ENCODE results near the gene TNNT3.

TNNT3 gene

DNA sequence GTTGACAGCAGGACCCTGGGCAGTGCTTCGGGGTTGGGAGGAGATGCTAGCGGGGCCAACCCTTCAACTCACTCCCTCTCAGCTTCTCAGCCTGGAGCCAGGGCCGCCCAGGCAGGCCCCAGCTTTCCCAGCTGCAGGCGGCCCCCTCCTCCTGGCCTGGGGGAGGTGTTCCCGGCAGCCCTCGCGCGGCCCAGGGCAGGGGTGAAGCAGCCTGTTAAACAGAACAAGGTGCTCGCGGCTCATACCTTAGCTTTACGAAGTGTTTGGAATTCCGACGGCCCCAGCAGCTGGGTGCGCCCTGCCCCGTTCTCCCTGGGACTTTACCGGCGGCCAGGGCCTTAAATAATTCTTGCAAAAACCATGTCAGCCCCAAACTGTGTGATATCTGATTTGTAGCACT, 44.8 kb downstream of the TNNT3 start:
- no peak for DNase-seq

- DNase-seq, result no peak
These were observed 45.5 kb downstream of the TNNT3 start for GRCh38 chr11:1964955-1965354.

- DNase-seq, result no peak
These were observed 47.0 kb downstream of the TNNT3 start for GRCh38 chr11:1966531-1966930.

- DNase-seq, result no peak
These were observed 48.2 kb downstream of the TNNT3 start for GRCh38 chr11:1967641-1968225.

- DNase-seq, result no peak
These were observed 49.0 kb downstream of the TNNT3 start for GRCh38 chr11:1968454-1969002.

- no peak for DNase-seq
These were observed 49.5 kb downstream of the TNNT3 start for GRCh38 chr11:1969035-1969434.

- no peak for DNase-seq
These were observed 50.3 kb downstream of the TNNT3 start for GRCh38 chr11:1969776-1970175.

GRCh38 chr11:1970956-1971355, 51.5 kb downstream of the TNNT3 start:
- no peak for DNase-seq

DNA sequence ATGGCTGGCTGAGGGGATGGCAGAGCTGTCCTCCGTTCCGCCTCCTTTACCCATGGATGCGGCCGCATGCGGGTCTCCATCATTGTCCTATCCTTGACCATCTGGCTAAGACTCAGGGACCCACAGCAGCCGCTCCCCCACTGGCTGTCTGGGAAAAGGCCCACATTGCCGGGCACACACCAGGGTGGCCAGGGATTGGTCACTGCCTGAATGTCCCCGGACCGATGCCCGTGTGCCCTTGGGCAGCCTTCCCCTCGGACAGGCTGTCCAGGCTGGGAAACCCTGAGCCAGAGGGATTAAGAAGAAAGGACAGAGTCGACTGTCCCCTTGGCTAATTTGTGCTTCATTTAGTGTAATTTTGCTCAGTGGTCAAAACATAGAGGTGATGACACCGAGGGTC, 55.7 kb downstream of the TNNT3 start:
- DNase-seq, result no peak

DNA sequence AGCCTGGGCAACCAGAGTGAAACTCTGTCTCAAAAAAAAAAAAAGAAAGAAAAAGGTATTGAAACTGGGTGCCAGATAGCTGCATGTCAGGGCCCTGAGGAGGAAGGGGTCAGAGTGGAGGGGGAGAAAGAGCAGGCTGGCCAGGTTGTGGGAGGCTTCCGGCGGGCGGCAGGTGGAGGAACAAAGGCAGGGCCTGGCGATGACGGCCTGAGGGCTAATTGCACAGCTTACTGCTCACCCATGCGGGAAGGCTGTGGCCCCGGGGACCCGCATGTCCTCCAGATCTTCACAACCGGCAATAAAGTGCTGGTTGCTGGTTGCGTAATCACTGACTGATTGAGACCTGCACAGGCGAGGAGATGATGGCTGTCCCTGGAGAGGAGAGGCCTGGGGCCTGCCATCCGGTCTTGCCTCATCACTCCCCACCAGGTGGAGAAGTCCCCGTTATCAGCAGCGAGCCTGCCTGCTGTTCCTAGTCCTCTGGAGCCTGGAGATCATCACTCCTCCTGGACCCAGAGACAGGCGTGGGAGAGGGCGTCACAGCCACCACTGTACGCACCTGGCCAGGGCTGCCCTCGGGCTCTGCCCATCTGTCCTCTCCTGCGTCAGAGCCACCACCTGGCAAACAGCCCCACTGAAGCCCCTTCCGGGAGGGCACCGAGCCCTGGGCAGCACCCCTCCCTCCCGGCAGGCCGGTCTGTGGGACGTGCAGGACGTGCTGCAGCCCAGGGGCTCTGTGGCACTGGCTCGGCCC, 59.4 kb downstream of the TNNT3 start:
- DNase-seq, result no peak

DNA sequence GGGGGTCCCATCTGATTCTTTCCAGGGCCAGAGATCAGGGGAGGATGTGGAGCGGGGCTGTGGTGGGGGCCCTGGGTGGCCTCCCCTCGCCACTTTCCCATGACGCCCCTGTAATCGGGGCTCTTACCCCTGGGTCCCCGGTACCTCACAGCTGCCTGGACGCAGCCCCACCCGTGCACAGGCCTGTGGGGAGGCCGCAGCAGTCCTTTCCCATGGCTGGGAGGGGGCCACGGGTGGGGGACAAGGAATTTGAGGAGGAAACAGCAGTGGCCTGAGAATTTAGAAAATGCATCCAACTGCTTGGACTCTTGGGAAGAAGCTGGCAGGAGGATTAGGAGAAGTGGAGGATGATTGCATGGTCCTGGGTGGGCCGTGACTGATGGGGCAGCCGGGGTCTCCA, 60.1 kb downstream of the TNNT3 start:
- no peak for DNase-seq

- DNase-seq, result no peak
These were observed 63.5 kb downstream of the TNNT3 start for GRCh38 chr11:1982873-1983600.

GRCh38 chr11:1983601-1983961, 64.1 kb downstream of the TNNT3 start:
- DNase-seq, result no peak

DNA sequence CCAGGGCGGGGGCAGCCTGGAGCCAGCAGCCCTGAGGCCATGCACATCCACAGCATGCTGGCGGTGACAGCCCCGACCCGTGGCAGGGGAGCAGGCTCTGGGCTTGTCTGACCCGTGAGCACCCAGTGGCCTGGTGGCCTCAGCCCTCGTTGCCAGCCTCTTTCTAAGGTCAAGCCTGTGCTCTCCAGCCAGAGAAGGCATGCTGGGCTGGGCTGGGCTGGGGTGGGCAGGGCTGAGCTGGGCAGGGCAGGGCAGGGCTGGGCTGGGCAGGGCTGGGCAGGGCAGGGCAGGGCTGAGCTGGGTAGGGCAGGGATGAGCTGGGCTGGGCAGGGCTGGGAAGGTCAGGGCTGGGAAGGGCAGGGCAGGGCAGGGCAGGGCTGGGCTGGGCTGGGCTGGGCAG, 67.5 kb downstream of the TNNT3 start:
- DNase-seq, result no peak

GRCh38 chr11:1988174-1988573, 68.7 kb downstream of the TNNT3 start:
- DNase-seq, result no peak
